A673 (cell line): ENCODE data around the gene PIGX.

Experiments used
- CTCF ChIP-seq: fragments of 300-800, 200-600 bp; sonication (generic); conservative IDR thresholded peaks from 2 replicates; pipeline ENCODE4 v1.5.1; 2017; ENCODE audit warnings: low read depth, mild to moderate bottlenecking, antibody characterized with exemption, low read length, moderate library complexity, mixed read lengths
- EZH2 ChIP-seq: fragments of 200-600 bp; sonication (generic); IDR thresholded peaks from 2 replicates; pipeline ENCODE4 v1.6.1; 2017; ENCODE audit warnings: borderline replicate concordance, low read depth, mild to moderate bottlenecking, mixed read lengths, antibody characterized with exemption, low read length; ENCODE audit not compliant: poor library complexity, severe bottlenecking

GRCh38 chr3:196765454-196765853 is 53.3 kb downstream of the PIGX start:
- no peak for TF ChIP-seq CTCF
- TF ChIP-seq EZH2 = no peak
